Right lobe of liver (tissue), 6 donors: ENCODE measurements around the gene CACNA1D. TPM values are rescaled to one million over a fixed set of nuclear protein-coding genes. Genes with fewer than 3 reads are reported as not detected.

ENCODE experiments used
- ATAC-seq, 4 donors: fragments of 200-7000 bp; cut with Tn5 transposase; one replicate each; pipeline ENCODE4 v1.9.1; 2020; ENCODE audit warnings: mild to moderate bottlenecking in 4 of 4, moderate library complexity in 4 of 4
- DNase-seq, 3 donors: peaks; one replicate each; pipeline ENCODE4 v3.0.0-alpha.2; 2020
- H3K27ac ChIP-seq, 3 donors: fragments of 200-600 bp; one replicate each; pipeline ENCODE4 v1.8.0; 2022
- H3K27me3 ChIP-seq, 2 donors: fragments of 200-600 bp; one replicate each; pipeline ENCODE4 v1.8.0; 2022
- H3K36me3 ChIP-seq, 4 donors: fragments of 200-600 bp; sonication (generic) in 1 of 4; one replicate each; pipeline versions ENCODE4 v1.5.1 to v1.8.0; 2017 to 2022; ENCODE audit warnings: control low read depth in 1 of 4
- H3K4me1 ChIP-seq, 4 donors: fragments of 200-600 bp; sonication (generic) in 1 of 4; one replicate each; pipeline versions ENCODE4 v1.5.1 to v1.8.0; 2017 to 2022; ENCODE audit warnings: control low read depth in 1 of 4
- H3K4me3 ChIP-seq, 3 donors: fragments of 200-600 bp; one replicate each; pipeline ENCODE4 v1.8.0; 2022
- H3K9me3 ChIP-seq, 4 donors: fragments of 200-600 bp; sonication (generic) in 1 of 4; one replicate each; pipeline versions ENCODE4 v1.5.1 to v1.8.0; 2017 to 2022; ENCODE audit warnings: control low read depth in 1 of 4
- CTCF ChIP-seq, 4 donors: fragments of 200-600 bp in 3 of 4; fragments of 450-650 bp in 1 of 4; IDR thresholded peaks; one replicate each; pipeline versions ENCODE4 v1.5.1 to v1.8.0; 2016 to 2022; ENCODE audit warnings: antibody characterized with exemption in 4 of 4, mild to moderate bottlenecking in 2 of 4
- POLR2A ChIP-seq: fragments of 450-650 bp; IDR thresholded peaks from one replicate; pipeline ENCODE4 v1.6.1; 2017; ENCODE audit warnings: antibody characterized with exemption, mild to moderate bottlenecking
- WGBS: methylation state at CpG from one replicate; pipeline ENCODE4 v1.1.6; 2018; ENCODE audit warnings: low coverage, low lambda C conversion rate; ENCODE audit not compliant: insufficient coverage; ENCODE audit errors: missing lambda C conversion rate; 5-methylcytosine and 5-hydroxymethylcytosine counted together
- intact Hi-C, 2 donors: fragments of 100-400 bp; cut with DNase I; formaldehyde crosslinking; loops; one replicate each; pipeline versions ENCODE4 v1.11.2 to v1.14.1; 2022
- total RNA-seq, 6 experiments: library from RNA; depleted of rRNA in 2 of 6; stranded (reverse); fragments of >200 nt in 2 of 6; fragmentation: NEBNext Ultra II Directional in 3 of 6; extraction: Animal tissue kit (Norgen Biotek cat#: 25700) in 3 of 6; gene quantifications; one replicate each; pipeline versions ENCODE4 v1.1.0 to v1.2.4, GENCODE V29; 2016 to 2023
- donor health status: DM: no; HTN: yes; CAD: no.
- donor health status: DM: no; HTN: no; CAD: no.
- donor health status: DM: no; HTN: no; CAD: no.
- donor health status: DM: no; HTN: yes; CAD: no.
- donor health status: DM: no; HTN: yes; CAD: no.

Gene CACNA1D
- total RNA-seq, 6 experiments from 2014 or later: 5.5 to 12.7 (median 9.3) TPM

- intact Hi-C loops: no loop called here
- no peaks in the 10 kb centered on the region for H3K9me3 ChIP-seq
- no peak for DNase-seq
- 64% methylated on average over 4 of the region's 9 CpGs for WGBS
- peaks cover 0 to 2% (median 0%) of the 10 kb centered on the region in 4 donors for H3K36me3 ChIP-seq
- peak in 1 of 4 donors; percentile 27 for ATAC-seq
- H3K27ac ChIP-seq: no peak overlapping the region
- no peak overlapping the region for H3K4me3 ChIP-seq
- no peaks in the 10 kb centered on the region for H3K27me3 ChIP-seq
- no peaks in the 10 kb centered on the region for H3K4me1 ChIP-seq
- TF ChIP-seq POLR2A (no peak), CTCF (IDR thresholded peaks at IDR 0.05) (no peak)
Measured at GRCh38 chr3:53753518-53754183, 259.2 kb downstream of the CACNA1D start.

GRCh38 chr3:53754325-53754724 lies 259.9 kb downstream of the CACNA1D start:
- Histone ChIP-seq H3K9me3 (no peaks in the 10 kb centered on the region), H3K4me3 (no peak overlapping the region), H3K27ac (no peak overlapping the region), H3K4me1 (no peaks in the 10 kb centered on the region), H3K27me3 (no peaks in the 10 kb centered on the region), H3K36me3 (peaks cover 0 to 2% (median 0%) of the 10 kb centered on the region in 4 donors)
- no peak for DNase-seq
- WGBS: 72% methylated on average over 4 of the region's 9 CpGs
- TF ChIP-seq CTCF (IDR thresholded peaks at IDR 0.05): no peak
- no peak for TF ChIP-seq POLR2A
- ATAC-seq: peak; percentile 62 to 83 (median 70)
- intact Hi-C loops: no loop called here

- Histone ChIP-seq H3K9me3 (no peaks in the 10 kb centered on the region), H3K4me3 (no peak overlapping the region), H3K27ac (no peak overlapping the region), H3K4me1 (no peaks in the 10 kb centered on the region), H3K27me3 (no peaks in the 10 kb centered on the region), H3K36me3 (peaks cover 0 to 2% (median 0%) of the 10 kb centered on the region in 4 donors)
- DNase-seq (no peak), ATAC-seq (no peak)
- intact Hi-C loops: no loop called here
- 81% methylated on average over 3 of the region's 3 CpGs for WGBS
- TF ChIP-seq POLR2A (no peak), CTCF (IDR thresholded peaks at IDR 0.05) (no peak)
Measured at GRCh38 chr3:53758846-53759245, 264.4 kb downstream of the CACNA1D start.

GRCh38 chr3:53763353-53763752 lies 268.9 kb downstream of the CACNA1D start:
- Histone ChIP-seq H3K27me3 (no peaks in the 10 kb centered on the region), H3K4me3 (no peak overlapping the region), H3K27ac (no peak overlapping the region), H3K36me3 (no peaks in the 10 kb centered on the region), H3K9me3 (no peaks in the 10 kb centered on the region), H3K4me1 (no peaks in the 10 kb centered on the region)
- ATAC-seq (no peak), DNase-seq (no peak)
- intact Hi-C loops: no loop called here
- TF ChIP-seq POLR2A (no peak), CTCF (IDR thresholded peaks at IDR 0.05) (no peak)
- no CpG with 5 or more reads among the region's 7 CpGs for WGBS
